ENCODE data around the gene LPP.

DNA sequence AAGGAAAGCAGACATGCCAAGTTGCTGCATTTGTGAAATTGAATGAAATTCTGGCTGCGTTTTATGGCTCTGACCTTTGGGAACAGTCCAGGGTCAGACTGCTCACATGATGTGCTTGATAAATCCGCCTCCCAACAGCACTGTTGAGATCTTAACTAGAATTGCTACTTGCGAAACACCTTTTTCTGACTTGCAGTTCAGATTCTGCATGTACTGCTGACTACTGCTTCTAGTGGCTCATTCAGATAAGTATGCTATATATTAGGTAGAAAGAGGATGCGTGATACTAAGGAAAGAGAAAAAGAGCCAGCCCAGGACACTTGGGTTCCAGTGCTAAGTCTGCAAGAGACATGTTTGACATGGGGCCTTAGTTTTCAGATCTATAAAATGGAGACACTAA lies 129.4 kb downstream of the LPP start:
- no peak for TF ChIP-seq POLR2A (IDR thresholded peaks at IDR 0.05)
- TF ChIP-seq, protein P1, sequence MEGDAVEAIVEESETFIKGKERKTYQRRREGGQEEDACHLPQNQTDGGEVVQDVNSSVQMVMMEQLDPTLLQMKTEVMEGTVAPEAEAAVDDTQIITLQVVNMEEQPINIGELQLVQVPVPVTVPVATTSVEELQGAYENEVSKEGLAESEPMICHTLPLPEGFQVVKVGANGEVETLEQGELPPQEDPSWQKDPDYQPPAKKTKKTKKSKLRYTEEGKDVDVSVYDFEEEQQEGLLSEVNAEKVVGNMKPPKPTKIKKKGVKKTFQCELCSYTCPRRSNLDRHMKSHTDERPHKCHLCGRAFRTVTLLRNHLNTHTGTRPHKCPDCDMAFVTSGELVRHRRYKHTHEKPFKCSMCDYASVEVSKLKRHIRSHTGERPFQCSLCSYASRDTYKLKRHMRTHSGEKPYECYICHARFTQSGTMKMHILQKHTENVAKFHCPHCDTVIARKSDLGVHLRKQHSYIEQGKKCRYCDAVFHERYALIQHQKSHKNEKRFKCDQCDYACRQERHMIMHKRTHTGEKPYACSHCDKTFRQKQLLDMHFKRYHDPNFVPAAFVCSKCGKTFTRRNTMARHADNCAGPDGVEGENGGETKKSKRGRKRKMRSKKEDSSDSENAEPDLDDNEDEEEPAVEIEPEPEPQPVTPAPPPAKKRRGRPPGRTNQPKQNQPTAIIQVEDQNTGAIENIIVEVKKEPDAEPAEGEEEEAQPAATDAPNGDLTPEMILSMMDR (IDR thresholded peaks at IDR 0.05) = peak in 2 of 6 experiments; percentile 25 to 37
- TF ChIP-seq POLR2AphosphoS5 (IDR thresholded peaks at IDR 0.05) = no peak
